HG02588 (cell line): Measurements from ENCODE around the gene BCAS1.

Source experiments
- ATAC-seq: cut with Tn5 transposase; IDR thresholded peaks from one replicate; pipeline ENCODE4 v1.9.1; 2021; ENCODE audit warnings: mild to moderate bottlenecking, moderate library complexity; ENCODE audit not compliant: unreplicated experiment

The BCAS1 gene

DNA sequence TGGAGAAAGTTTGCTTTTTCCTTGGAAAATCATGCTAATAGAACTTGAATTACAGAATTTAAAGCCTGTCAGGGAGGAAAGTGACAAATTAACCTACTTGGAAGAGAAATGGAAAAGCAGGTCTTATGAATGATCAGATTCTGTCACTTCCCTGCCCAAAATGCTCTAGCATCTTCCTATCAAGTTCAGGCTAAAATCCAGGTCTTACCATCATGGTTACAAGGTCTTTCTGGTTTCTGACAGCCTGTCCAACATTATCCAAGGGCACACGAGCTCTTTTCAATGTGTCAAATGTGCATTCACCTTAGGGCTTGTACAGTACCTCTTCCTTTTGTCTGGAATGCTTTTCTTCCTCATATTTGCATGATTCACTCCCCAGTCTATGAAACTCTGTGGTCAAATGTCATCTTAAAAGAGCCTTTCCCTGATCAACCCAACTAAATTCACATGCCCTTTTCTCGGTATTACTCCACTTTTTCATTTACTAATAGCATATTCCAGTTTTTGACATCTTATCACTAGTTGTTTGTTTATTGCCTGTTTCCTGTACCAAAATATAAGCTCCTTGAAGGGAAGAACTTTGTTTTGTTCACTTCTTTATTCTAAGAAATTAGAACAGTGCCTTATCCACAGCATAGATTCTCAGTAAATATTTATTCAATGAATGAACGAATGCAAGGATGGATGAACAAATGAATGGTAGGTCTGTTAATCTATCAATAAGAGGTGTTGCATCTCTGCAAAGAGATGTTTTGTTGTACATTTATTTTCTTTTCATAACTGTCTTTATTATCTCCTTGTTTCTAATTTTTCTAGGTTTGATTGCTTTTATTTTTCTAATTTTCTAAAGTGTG lies 139.5 kb downstream of the BCAS1 start:
- no peak for ATAC-seq

DNA sequence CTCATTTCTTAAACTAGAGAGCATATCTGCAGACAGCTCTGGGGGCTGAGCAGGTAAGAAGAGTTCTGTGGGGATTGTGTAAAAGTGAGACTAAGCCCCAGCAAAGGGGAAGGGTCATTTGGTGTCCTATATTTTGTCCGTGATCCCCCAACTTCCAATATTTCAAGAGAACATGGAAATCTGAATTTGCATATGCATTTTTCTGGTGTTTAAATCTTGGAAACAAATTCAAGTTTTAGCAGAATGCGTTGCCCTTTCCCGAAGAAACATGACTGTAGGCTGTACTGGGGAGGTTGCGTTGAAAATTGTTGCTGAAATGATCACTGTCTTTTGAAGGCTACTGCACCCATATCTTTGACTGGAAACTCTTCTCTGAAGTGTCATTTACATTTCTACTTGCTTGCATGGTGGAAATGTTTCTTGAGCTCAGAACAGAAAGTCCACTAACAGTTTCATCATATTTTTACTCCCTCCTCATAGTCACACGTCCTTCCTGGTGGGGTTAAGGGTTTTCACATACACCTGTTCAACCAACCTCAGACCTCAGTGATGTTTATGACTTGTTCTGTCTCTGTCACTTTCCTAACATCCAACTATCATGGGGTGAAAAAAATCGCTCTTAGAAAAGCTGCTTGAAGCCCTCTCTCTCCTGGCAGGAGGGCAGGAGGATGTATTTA lies 140.3 kb downstream of the BCAS1 start:
- ATAC-seq, result peak; percentile 64

DNA sequence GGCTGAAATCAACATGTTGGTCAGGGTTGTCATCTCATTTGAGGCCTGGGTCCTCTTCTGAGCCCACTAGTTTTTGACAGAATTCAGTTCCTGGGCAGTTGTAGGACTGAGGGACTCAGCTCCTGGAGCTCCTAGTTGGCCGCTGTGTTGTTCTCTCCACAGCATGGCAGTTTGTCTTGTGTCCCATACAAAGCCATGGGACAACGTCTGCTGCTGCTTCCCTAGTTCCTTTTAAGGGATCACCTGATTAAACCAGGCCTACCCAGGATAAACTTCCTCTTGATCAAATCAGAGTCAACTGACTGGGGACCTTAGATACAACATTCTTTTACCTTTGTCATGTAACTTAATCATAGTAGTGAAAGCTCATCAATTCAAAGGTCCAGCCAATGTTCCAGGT lies 141.0 kb downstream of the BCAS1 start:
- ATAC-seq, result no peak

DNA sequence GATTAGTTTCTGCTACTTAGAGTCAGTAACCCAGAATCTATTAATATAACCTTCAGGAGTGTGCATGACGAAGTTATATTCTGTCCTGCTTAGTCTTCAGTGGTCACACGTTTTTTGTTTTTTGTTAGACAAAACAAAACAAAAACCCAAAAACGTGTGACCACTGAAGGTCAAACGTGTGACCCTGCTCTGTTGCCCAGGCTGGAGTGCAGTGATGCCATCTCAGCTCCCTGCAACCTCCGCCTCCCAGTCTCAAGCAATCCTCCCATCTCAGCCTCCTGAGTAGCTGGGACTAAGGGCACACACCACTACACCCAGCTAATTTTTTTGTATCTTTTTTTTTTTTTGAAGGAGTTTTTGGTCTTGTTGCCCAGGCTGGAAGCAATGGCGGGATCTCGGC lies 142.4 kb downstream of the BCAS1 start:
- ATAC-seq, result no peak

DNA sequence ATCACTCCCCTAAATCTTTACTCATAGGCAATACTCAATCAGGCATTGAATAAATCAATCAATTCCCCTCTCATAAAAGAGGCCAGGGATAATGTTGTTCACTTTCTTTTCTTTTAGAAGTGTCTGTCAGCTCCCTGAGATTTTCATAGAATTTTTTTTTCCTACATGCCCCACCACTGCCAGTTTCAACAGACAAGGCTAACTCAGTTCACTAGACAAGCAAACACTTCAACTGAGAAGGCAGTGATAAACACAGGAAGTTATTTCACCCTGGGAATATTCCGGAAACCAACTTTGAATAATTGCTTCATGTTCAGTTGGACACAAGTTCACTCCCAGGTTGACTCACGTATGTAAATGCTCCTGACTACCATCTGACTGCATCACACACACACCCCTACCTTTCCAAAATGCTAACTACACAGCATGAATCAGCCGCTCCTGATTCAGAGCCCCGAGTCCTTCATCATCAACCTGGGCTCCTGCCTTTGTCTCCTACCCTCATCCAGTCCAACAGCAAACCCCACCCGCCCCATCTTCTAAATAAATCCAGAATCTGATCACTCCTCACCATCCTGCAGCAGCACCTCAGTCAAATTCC lies 143.9 kb downstream of the BCAS1 start:
- ATAC-seq, result peak; percentile 59

DNA sequence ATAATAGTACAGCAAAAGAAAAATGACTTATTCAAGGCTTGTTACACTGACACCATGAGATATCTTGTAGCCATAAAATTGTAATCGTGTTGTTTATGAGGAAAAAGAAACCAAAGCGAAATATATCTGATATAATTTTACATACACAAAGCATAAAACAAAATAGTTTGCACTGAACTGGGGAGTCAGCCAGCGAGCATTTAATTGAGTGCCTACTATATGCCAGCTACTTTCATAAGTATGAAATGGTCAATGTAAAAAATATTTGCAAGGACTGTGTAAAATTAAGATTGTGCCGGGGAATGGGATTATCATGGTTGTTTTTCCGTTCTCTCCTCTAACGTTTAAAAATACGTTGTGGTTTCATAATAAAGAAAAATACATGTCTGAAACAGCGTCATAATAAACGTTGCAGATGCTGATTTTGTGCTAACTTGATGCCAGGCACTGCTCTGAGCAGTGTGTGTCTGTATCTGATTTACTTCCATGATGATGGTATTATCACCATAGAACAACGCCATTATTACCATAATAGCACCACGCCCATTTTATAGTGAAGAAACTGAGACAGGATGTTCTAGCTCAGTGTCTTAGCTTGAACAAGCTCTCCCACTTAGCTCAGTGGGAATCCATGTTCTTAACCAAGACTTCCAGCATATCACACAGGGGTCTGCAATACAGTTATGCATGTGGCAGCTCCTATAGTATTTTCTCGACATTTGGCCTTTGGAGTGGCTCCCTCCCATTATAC lies 144.6 kb downstream of the BCAS1 start:
- ATAC-seq, result no peak

DNA sequence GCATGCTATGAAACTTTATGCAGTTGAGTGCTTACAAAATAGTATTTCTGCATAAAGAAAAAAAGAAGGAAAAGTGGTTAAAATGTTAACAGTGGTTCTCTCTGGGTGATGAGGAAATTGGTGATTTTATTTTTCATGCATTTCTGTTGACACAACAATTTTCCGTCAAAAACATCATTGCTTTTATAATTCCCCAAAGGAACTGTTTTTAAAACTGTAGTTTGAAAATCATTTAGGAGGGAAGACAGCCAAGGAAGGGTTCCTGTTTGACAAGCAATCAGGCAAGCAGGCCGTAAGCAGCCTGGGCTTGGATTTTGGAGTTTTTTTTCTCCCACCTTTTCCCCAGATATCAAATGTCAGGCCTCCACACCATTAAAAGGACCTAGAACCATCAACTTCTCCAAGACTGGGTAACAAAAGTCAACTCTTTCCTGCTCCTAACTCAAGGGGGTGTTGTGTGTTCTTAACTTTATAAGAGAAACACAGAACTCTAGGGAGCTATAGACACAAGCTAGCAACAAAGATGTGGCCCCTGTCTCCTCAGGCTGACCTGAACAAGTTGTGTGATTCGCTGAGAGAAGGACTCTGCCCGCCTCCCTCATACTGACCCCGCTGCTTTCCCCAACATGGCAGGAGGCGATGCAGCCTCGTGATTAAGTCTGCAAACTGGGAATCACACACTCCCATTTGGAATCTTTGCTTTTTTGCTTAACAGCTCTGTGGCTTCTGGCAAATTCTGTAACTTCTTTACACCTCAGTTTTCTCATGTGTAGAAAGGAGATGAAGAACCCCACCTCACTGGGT lies 146.6 kb downstream of the BCAS1 start:
- no peak for ATAC-seq

DNA sequence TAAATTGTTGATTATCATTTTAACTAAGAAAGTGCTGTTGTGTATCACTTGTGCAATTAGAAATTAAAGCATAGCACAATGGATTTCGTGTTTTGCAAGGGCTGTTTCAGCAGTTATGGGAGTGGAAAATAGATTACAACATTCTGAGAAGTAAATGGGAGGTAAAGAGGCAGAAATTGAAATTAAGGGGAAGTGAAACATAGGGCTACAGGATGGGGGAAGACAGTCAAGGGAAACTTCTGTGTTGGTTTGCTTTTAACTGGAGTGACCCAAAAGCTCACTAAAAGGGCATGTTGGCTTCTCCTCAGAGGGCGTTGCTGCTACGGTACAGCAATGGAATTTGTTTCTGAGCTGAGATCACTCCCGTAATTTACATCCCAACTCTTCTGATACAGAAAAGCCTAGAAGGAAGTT lies 147.5 kb downstream of the BCAS1 start:
- ATAC-seq, result peak; percentile 56

DNA sequence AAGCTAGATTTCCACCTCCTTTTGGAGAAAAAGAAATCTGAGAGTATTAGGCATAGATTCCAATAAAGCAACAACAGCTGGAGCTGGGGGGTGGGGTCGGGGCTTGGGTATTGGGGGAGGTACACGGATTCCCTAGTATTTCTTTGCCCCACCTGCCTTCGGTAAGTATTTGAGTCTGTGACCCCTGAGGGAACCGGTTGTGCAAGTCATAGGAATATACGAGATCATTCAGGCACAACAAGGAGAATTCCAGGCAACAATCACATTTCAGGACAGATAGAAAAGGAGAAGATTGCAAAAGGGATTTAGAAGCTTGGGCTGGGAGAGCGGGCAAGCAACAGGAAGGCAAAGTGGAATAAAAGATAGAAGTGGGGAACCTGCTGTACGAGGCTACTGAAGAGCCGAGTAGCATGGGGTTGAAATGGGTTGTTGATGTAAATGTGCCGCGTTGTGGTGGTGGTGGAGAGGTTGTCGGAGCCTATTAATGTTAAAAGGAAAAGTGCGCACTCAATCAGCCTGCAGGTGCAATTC lies 148.9 kb downstream of the BCAS1 start:
- no peak for ATAC-seq

DNA sequence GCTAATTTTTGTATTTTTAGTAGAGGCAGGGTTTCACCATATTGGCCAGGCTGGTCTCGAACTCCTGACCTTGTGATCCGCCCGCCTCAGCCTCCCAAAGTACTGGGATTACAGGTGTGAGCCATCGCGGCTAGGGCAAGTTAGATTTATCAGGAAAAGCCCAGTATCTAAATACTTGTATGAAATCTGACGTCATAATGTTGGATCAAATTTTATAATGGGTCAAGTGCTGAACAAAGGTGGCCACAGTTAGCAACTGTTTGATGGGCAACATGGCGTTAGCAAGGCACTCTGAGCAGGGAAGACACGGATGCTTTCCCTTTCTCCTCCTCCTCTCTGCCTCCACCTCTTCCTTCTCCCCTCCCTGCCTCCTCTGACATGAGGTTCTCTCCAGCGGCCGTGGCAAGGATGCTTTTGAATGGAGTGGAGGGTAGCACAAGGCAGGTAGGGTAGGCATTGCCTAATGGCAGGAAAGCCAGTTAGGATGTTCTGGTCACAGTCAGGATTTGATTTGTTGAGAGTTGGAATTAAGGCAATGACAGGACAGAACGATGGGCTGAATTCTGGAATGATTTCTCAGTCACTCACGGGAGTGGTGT lies 149.6 kb downstream of the BCAS1 start:
- ATAC-seq, result no peak

DNA sequence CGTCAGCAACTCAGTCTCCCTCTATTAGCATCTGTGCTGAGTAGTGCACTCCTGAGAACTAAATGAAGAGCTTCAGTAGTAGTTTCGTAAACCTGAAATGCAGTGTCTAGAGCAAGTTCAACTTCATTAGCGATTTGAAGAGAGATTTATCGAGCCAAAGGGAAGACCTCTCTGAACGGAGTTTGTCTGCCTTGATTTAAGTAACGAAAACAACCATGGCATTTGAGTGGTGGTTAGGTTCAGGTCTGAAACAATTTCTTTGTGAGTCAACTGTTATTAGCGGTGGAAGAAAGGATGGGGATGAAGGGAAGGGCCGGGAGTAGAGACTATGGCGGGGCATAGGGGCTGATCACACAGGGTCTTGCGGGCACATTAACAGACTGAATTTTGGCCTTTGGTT lies 150.5 kb downstream of the BCAS1 start:
- ATAC-seq, result no peak

DNA sequence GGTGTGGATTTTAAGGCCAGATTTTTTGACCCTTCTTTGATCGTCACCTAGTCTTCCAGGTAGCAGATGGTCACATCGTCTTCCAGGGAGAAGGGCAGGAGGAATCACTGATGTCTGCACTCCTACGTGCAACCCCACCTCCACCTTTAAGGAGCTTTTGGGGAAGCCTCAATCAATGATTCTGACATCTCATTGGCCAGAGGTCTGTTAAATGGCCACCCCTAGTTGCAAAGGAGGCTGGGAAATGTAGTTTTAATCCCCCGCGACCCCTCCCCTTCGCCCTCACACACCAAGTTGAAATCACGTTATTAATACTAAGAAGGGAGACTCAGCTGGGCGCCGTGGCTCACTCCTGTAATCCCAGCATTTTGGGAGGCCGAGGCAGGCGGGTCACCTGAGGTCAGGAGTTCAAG lies 151.4 kb downstream of the BCAS1 start:
- no peak for ATAC-seq

DNA sequence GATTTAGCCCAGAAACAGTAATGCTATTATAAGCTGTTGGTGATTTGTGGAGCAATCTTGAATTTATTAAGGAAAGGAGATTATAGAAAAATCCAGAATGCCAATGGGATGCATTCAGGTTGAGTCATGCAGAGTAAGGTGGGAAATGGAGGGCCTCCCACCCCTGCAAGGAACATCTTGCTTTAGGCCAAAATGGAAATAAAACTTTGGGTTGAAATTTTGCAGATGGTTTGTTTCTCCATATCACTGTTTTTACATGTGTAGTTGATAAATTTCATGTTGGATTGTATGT lies 152.4 kb downstream of the BCAS1 start:
- ATAC-seq, result no peak

DNA sequence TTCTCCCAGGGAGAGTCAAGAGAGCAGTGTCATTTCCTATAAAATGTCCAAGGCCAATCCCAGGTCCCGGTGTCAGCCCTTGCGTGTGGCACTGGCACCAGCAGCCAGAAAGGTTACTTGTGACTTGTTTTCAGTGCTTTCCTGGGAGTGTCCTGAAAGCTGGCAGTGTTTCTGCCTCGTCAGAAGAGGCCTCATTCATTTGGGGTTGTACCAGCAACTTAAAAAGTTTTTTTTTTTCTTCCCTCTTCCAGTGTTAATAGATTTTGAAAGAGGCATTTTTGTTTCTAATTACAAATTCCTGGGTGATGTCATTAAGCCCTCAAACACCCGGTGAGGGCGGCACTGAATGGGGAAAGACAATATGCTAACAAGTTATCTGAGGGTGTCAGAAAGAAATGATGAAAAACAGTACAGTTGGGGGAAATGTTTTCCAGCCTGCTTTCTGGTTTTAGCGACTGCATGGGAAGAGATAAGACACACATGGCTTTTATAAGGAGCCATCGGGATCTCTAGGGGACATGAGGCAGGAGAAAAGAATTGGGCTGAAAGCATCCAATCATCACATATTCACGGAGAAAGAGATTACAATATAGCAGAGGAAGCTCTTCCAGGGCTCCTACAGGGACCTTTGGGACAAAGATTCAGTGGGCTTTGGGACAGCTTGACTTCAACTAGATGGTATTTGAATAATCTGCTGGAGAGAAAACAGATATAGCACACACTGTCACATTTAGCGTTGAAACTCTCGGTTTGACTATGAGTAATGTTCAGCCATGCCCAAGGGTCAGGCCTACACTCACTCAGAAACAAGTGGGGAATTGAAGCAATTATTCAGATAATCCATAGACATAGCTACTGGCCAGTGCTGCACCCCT lies 153.0 kb downstream of the BCAS1 start:
- ATAC-seq, result peak; percentile 78

DNA sequence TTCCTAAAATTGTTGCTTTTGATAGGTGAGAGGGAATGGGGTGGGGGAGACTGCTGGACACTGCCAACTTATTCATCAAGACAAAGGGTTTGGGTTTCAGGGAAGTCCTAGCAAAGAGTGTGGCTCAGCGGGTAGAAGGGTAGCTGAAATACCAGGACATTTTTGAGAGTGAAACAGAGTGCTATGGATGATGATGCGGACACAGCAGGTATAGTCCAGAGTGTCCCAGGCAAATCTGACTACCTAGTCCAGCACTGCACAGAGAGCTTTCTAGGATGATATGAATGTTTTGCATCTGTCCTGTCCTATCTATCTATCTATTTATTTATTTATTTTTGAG lies 154.3 kb downstream of the BCAS1 start:
- no peak for ATAC-seq

DNA sequence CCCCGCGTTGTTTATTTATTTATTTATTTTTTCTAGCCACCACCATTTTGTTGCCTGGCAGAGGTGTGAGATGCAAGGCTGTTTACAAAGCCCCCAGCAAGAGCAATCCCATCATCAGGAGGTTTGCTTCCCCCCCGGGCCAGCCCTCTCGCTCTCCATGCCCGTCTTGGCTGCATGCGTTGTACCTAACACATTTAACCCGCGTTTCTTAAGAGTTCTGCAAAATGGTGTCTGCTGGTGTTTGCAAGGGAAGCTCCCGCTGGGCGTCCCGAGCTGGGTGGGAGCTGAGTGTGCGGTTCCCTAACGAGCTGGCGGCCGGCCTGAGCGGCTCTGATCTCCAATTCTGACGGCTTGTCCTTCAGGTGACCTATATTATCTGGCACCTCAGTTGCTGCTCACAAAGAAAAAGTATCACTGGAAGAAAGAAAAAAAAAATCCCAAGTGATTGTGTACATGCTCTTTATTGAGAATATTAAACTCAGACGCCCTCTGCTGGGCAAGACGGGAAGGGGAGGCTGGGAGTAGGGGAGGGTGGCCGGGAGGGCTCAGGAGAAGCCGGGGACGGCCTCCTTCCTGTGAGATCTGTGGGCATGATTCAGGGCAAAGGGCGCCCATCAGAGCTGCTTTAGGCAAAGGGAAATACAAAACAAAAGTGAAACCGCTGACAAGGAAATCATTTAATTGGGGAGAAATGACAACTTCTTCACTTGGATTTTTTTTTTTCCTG lies 154.8 kb downstream of the BCAS1 start:
- peak; percentile 52 for ATAC-seq

DNA sequence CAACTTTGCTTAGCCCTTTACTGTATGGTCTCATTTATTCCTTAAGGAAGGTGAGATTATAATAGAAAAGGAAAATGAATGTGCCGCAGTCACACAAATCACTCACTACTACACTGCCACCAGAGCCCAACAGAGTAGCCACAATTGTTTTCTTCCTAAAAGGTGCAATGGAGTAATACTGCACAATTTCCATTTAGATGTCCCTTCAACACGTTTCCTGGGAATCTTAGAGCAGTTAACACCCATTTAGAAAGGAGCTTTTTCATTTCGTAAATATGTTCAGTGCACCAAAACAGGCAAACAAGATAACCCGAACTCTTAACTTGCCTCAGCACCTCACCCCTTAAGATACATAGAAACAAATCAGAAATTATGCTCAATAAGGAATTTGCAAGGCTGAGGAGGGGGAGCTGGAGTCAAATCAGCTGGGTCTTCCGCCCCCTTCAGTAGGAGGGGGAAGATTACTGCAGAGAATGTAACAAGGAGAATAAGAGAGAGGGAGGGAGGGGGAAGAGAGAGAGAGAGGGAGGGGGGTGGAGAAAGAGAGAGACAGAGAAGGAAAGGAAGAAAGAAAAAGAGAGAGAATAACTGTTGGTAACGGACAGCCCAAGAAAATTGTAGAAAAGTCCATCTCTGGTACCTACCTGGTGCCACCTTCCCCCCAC lies 155.5 kb downstream of the BCAS1 start:
- no peak for ATAC-seq
